Muscle of back (tissue), 11 donors: Measurements from ENCODE around the gene MYH9. TPM values are rescaled to one million over a fixed set of nuclear protein-coding genes. Genes with fewer than 3 reads are reported as not detected.

Experiments
- DNase-seq, 3 donors: peaks; one replicate each; pipeline versions ENCODE4 v3.0.0 to v3.0.0-alpha.2; 2013
- polyA plus RNA-seq, 10 donors: library from polyadenylated mRNA; unstranded; fragments of 120-200 nt; gene quantifications; one replicate each; pipeline ENCODE4 v1.2.1, GENCODE V29; 2013; ENCODE audit not compliant: insufficient read length in 10 of 10

MYH9 gene
- polyA plus RNA-seq, 10 donors = 89.8 to 154 (median 103) TPM

DNA sequence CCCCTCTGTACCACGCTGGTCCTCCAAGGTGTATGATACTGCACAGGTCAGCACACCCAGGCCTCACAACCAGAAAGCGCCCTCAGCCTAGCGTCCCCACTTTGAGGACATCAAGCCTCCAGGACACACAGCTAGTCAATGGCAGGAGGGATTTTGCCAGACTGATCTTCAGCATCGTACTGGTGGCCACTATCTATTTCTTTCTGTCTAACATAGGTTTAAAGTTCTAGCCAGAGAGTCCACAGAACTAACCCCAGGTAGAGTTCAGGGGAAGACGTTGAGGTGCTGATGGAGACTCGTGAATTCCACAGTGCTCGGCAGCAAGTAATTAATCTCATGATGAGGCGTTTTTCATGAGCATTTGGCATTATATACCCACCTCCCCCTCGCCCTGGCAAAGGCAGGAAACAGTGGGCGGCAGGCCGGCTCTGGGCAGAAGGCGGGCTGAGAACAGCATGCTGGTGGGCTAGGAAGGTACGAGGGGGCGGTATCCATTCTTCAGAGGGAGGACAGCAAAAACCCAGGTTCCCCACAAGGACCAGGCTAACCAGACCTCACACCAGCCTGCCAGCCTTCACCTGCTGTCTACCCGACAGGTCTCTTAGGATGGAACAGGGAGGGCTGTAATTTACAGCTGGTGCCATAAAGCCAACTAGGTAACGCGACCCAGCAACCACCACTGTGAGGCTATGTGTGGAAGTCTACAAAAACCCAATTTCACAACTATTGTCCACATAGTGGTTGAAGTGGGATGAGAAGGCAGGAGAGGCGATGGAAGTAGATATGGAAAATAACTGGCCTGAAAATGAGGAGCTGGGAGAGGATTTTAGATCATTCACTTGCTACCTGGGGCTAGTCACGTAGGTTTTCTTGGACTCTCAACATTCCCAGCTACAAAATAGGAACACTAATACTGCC lies 18.5 kb downstream of the MYH9 start:
- DNase-seq = no peak

DNA sequence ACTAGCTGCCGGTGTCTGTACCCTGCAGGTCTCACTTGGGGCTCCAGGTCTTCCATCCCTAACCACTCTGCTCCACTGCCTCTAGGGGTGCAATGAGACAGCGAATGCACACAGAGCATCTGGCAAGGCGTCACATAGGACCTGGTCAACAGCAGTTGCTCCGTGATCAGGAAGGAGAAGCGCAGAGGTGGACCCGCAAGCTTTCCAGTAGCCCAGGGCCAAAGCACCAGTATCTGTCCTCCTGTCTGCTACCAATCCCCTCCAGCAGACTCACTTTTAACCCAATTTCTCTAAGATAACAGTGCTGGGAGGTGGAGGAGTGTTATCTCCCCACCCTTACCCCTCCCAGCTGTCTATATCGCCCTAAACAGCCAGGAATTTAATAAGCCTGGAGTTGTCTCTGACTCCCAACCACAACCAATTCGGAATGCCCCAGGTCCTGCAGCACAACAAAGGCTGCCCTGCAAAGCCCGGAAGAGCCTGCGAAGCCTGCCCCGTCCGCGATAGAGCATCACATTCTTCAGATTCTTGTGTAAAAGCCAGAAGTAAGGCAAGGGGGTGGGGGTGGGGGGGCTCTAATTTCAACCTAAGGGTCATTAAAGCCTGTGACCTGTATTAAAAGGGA lies 19.3 kb downstream of the MYH9 start:
- peak in 1 of 3 donors; percentile 72 for DNase-seq

DNA sequence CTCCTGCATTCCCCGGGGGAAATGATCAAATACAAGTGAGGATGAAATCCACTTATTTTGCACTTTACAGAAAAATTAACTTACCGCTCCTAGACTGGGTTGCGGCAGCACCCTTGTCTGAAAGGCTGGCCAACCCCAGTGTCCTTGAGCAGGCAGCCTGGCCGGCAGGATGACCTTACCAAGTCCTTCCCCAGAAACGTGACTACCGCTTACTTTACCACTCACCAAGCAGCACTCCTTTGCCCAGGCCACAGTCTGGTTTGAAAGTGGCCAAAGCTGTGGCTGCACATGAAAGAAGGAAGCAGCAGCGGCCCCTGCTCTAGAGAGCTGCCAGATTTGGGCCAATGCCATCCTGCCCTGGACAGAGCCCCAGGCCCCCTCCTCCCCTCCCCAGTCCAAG lies 20.3 kb downstream of the MYH9 start:
- DNase-seq = no peak

DNA sequence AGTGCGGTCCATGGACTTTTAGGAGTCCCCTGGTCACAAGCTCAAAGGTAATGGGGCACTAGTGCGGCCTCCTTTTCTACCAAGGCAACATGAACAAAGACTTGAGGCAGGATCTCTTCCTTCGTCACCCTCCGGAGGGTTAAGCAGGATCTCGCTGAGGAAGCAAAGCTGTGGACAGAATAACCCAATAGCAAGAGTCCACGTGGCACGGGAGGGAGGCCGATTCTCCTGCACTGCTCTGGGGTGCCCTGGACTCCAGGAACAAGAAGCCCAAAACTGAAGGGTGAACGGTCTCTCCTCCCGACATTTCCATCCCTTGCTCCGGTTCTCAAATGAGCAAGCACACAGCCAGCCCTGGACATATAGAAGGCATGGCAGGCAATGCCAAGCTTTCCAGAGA lies 20.7 kb downstream of the MYH9 start:
- no peak for DNase-seq

DNA sequence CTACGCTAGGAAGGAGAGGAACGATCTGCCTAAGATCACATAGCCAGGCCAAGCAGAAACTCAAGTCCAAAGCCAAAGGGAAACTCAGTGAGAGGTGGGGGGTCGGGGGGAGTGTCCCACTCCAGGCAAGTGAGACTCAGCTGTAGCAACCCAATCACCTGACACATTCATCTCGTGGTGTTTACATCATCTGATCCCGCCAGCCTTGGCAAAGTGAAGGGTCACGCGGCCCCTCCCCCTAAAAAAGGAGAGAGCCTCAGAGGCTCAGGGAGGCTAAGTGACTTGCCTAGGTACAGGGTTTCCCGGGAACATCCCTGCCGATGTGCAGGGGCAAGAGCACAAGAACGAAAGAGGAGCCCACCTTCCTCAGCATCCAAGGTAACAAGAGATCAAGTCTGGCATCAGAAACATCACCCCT lies 21.5 kb downstream of the MYH9 start:
- DNase-seq = no peak

DNA sequence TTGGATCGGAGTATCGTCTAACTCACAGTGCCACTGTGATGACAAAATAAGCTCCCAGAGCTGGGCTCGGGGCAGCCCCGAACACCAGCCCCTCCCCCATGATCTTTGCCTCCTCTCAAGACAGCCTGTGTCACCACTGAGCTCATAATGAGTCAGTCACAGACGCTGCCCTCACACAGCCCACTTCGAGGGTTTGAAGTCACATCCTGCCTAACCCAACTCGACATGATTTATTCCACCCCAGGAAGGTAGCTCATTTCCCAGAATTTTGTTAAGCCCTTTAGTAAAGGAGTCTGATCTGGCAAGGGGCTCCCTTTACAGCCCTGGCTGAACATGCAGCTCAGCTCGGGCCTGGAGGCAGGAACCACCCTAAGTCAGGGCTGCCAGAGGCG lies 22.8 kb downstream of the MYH9 start:
- DNase-seq = peak in 1 of 3 donors; percentile 89

DNA sequence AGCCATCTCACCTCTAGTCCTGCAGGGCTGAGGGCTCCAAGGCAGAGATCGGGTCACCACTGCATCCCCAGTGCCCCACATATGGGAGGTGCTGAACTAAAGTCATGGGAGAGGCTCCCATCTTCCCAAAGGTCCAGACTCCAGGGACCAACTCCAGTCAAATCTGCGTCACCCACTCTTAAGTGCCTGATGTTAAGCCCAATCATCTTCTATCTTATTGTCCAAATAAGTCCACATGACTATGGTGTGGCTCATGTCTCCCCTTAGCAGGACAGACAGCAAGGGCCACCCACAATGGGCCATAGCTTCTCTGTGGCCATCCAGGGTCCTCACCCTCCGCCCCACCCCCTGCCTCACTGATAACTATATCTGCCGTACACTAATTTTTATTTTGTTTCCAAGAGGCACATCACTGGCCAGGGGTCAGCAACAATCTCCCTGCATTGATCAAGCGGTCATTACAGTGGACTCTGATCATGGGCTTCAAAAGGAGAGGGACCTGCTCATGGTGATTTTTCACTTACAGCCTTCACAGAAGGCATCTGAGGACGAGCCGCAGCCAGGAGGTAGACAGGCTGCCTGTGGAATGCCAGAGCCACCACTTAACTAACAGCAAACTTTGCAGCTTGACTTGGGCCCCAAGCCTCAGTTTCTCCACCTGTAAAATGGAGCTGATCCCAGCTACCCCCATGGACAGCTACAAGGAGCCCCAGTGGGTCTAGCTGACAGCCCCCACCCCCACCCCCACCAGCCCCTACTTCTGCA lies 23.3 kb downstream of the MYH9 start:
- no peak for DNase-seq

DNA sequence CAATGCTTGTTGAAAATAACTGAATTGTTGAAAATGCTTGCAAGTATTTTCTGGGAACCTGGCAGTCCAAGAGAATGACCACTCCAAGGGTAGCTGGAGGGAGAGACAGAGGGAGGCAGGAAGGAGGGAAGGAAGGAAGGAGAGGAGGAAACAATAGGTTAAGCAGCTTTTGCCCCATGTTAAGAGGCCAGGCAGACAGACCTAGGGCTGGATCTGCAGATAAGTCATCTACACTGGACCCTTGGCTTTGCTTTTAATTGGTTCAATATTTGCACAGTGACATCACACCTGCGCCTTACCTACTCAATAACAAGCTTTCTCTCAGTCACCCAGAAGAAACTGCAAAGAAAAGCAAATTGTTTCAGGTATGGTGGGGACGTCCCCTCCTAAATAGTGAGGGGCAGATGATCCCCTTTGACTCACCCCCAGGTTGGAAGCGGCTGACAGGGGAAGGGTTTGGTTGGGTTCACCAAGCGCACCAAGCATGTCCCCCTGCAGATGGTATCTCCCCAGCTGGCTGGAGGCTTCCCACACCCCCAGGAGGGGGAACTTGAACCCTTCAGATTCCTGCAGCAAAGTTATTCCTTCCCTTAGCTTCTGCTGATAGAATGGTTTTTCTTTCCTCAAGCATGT lies 24.3 kb downstream of the MYH9 start:
- no peak for DNase-seq

DNA sequence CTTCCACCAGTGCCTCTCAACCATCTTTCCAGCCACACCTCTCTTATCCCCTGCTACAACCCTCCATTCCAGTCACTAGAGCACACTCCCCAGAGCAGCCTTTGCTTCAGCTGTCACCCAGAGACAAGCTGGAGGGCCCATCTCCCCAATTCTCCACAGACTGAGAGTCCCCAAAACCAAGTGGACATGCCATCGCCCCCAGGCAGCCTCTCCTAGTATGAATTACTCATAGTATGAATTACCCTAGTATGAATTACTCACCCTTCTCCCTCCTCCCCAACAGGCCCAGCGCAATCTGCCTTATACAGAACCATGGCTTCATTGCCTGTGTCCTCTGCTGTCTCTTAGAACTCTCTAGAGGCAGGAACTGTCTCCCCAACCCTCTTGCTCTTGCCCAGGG lies 24.8 kb downstream of the MYH9 start:
- DNase-seq = no peak

DNA sequence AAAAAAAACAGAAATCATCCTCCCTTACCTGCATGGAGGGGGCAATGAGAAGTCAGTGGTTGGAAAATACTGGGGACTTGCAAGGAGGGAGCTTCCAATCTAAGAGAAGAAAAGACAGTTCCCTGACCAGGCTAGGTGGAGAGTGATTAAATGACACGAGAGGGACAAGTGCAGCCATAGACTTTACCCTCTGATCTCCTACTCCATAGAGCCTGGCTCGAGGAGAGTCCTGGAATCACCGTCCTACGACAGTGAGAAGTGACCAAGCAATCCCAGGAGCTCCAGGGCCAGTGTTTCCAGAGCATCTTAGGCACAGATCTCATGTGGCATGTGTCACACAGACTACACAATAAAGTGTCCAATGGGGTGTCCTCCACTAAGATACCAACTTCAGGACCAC lies 25.7 kb downstream of the MYH9 start:
- no peak for DNase-seq

DNA sequence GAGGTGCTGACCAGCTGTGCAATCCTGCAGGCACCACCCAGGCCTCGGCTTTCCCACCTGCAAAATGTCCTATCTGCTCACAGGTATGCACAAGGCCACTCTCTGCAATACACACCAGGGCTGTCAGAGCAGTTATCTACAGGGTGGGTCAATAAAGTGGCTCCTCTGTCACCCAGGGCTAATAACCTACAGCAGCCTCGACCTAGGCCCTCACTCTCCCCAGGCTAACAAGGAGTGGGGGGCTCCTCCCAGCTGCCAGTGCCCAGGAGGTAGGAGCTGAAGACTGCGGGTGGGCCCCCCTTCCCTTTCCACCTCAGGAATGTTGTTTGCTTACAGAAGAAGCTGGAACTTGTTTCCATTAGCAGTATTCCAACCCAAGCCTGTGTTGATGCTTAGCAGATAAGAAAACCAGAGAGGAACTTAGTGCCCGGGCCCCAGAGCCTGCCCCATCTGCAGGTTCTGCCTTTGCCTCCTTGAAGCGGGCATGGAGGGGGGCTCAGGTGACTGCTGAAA lies 26.8 kb downstream of the MYH9 start:
- DNase-seq = no peak

DNA sequence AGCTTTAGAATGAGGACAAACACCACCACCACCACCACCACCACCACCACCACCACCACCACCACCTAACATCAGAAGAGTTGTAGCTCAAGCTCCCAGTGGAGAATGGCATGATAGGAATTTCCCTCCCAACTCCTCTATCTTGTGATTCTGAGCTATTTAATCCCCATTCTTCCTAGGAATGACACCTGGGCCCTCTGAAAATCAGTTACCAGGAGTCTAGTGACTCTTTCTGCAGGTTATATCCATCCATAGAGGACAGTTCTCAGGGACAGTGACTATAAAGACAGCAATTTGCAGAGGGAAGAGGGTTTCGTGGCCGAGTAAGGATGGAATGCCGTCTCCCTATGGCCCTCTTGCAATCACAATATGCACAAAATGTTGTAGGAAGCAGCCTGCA lies 27.8 kb downstream of the MYH9 start:
- DNase-seq = no peak

DNA sequence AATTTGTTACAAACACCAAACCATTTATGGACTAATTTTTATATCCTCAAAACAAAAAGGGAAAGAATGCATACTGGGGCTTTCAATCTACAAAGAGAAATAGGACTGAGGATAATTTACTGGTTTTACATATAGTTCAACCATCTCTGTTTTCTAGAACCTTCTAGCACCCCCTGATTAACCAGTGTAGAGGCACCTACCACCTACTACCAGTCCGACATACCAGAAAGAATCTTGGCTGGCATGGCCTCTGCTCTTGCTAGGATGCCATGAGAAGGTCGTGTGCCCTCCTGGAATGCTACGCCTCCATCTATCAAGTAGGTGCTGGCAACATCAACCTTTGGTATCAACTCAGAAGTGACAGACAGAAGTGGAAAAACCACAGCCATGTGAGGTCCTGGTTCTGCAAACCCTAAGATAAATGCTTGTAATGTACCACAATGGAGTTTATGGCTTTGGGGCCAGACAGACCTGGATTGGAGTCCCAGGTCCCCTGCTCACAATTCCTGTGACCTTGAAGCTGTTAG lies 28.2 kb downstream of the MYH9 start:
- no peak for DNase-seq

DNA sequence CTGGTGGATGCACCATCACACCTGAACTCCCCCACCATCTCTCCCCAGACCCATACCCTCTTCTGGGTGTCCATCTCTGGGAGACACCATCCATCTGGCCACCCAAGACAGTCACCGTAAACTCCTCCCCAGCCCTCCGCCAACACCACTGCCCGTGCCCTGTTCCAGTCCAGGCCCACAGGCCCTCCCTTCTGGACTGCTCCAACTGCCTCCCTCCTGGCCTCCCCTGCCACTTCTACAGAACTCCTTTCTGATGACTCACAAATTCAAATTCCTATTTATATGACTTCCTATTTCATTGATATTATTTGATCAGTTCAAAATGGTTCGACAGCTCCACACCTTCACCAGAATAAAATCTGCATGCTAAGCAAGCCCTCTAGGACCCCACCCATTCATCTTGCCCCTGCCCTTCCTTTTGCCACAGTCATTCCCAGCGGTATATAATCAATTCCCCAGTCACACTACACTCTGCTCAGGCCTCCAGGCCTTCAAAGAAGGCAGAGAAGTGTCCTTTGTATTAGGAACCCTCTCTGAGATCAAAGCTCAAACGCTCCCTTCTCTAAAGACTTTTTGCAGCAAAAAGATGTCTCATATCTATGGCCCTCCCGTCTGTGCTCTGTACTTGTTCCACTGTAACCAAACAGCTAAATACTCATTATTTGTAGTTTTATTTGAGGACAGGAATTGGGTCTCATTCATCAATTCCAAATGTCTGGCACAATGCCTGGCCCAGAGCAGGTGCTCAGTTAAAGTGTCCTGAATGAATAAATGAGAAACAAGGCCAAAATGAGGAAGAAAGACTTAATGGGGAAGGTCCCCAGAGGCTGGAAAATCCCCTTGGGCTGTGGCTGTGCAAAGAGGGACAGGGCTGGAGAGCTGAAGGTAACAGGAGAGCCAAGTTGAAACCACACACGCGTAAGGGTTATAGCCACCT lies 29.0 kb downstream of the MYH9 start:
- no peak for DNase-seq

DNA sequence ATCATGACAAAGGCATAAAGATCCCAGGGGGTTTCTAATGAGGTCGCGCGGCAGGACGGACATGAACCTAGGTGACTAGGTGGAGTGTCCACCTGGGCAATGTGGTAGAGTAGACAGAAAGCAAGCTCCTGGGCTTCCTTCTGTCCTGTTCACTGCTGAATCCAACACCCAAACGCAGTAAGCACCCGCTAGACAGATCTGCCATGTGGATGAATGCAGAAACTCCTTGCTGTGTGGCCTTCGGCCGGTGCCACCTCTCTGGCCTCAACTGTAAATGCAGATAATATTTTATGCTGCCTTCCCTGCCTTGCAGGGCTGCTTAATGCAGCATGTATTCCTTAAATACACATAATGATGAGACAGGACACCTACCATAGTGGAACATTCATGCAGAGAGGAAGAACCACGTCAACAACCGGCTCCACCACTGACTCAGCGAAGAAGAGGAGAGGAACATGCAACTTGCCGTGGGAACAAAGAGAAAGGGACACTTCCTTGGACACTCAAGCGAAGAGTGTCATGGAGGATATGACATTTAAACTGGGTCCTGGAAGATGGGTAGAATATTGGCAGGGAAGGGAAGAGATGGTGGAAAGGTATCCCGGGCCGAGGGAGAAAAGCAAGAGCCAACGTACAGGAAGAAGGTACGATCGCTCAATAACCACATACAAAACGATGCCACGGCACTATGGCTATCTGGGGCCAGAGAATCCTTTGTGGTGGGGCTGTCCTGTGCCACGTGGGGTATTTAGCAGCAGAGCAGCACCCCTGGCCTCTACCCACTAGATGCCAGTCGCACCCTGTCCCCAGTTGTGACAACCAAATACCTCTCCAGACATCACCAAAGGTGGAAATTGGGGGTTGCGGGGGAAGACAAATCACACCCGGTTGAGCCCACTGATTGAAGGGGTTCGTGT lies 30.8 kb downstream of the MYH9 start:
- no peak for DNase-seq

DNA sequence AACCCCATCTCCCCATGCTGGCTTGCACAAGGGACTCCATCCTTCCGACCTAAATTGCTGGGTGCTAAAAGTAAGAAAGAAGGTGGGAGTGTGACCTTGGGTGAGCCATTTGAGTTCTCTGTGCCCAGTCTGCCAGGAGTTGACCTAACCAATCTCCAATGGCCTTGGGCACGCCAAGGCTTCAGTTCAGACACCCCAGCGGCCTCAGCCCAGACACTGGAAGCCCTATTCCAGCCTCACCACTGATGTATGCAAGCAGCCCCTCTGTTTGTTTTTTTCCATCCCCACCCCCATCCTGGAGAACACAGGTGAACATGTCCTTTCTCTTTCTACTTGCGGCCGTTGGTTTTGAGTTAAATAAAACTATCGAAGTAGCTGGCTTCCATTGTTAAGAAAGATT lies 31.9 kb downstream of the MYH9 start:
- no peak for DNase-seq

DNA sequence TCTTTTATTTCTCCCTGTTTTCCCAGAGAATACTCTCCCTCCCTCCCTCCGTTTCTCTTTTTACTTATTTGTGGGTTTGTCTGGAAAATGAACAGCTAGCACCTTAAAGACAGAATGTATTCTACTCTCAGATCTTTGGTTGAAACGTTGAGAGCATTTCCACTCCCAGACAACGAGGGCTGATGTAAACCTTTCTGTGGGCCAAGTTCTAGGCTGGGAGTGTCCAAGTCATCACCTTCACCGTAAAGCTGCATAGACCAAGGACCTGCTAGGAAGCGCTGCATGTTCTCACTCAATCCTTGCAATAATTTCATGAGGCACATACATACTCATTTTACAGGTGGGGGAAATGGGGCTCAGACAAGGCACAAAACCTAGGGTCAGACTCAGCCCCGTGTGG lies 32.4 kb downstream of the MYH9 start:
- peak in 1 of 3 donors; percentile 68 for DNase-seq

DNA sequence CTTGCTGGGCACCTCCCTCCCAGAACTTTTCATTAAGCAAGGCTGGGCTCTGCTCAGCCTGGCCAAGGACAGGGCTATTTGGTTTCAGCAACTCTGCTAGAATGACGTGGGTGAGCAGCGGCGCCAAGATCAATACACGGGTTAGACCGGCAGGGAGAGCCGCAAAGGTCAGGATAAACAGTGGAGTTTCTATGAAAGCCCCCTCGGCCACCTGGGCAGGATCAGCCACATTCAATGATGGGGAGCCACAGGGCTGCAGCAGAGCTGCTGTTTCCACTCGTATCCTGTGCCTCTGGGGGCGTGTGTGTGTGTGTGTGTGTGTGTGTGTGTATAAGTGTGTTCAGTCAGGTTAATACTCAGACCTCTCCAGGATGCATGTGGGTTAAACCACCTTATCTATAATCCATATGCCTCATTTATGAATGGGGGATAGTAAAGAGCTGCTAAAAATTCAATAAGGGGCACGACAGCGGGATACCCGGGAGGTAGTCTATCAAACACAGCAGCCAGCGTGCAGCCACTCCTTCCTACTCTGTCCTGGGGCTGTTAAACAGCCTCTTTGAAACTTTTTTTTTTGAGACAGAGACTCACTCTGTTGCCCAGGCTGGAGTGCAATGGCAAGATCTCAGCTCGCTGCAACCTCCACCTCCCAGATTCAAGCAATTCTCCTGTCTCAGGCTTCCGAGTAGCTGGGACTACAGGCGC lies 34.8 kb downstream of the MYH9 start:
- DNase-seq = peak in 1 of 3 donors; percentile 50
